Measurements from ENCODE around the gene NDUFAF2.

DNA sequence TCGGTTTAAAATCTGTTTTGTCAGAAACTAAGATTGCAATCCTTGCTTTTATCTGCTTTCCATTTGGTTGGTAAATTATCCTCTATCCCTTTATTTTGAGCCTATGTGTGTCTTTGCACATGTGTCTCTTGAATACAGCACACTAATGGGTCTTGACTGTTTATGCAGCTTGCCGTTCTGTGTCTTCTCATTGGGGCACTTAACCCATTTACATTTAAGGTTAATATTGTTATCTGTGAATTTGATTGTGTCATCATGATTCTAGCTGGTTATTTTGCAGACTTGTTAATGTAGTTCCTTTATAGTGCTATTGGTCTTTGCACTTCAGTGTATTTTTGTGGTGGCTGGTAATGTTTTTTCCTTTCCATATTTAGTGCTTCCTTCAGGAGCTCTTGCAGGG lies 253.6 kb downstream of the NDUFAF2 start:
- TF ChIP-seq, protein P1, sequence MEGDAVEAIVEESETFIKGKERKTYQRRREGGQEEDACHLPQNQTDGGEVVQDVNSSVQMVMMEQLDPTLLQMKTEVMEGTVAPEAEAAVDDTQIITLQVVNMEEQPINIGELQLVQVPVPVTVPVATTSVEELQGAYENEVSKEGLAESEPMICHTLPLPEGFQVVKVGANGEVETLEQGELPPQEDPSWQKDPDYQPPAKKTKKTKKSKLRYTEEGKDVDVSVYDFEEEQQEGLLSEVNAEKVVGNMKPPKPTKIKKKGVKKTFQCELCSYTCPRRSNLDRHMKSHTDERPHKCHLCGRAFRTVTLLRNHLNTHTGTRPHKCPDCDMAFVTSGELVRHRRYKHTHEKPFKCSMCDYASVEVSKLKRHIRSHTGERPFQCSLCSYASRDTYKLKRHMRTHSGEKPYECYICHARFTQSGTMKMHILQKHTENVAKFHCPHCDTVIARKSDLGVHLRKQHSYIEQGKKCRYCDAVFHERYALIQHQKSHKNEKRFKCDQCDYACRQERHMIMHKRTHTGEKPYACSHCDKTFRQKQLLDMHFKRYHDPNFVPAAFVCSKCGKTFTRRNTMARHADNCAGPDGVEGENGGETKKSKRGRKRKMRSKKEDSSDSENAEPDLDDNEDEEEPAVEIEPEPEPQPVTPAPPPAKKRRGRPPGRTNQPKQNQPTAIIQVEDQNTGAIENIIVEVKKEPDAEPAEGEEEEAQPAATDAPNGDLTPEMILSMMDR (IDR thresholded peaks at IDR 0.05), result no peak
- no peak for TF ChIP-seq POLR2A (IDR thresholded peaks at IDR 0.05)

Measured in thyroid gland (tissue), 4 donors.